Tibial nerve (tissue), 3 donors: ENCODE results near the gene CFAP54.

ENCODE experiments used
- EP300 ChIP-seq, 2 donors: sonication (generic); formaldehyde crosslinking; IDR thresholded peaks; one replicate each; pipeline ENCODE4 v1.6.1; 2017; ENCODE audit warnings: antibody characterized with exemption in 2 of 2, mild to moderate bottlenecking in 1 of 2
- POLR2A ChIP-seq, 2 donors: fragments of 450-650 bp; IDR thresholded peaks; one replicate each; pipeline ENCODE4 v1.6.1; 2017; ENCODE audit warnings: antibody characterized with exemption in 2 of 2, mild to moderate bottlenecking in 2 of 2, moderate library complexity in 2 of 2

GRCh38 chr12:96811083-96811482, 321.7 kb downstream of the CFAP54 start:
- no peak for TF ChIP-seq EP300 (IDR thresholded peaks at IDR 0.05)
- TF ChIP-seq POLR2A (IDR thresholded peaks at IDR 0.05), result no peak
